DND-41 (cell line): ENCODE measurements around the gene NRCAM.

Experiments
- ATAC-seq: fragments of 200-7000 bp; cut with Tn5 transposase; 3 replicates; pipeline ENCODE4 v1.9.1; 2021; ENCODE audit warnings: low read depth; ENCODE audit not compliant: insufficient read depth
- DNase-seq: peaks from one replicate; pipeline ENCODE4 v3.0.0-alpha.2; 2020
- H2AFZ ChIP-seq: 2 replicates; pipeline ENCODE4 v1.6.0; 2012; ENCODE audit warnings: low read depth, low read length
- H3K27ac ChIP-seq: 2 replicates; pipeline ENCODE4 v1.5.1; 2012; ENCODE audit warnings: low read length, inconsistent platforms
- H3K27me3 ChIP-seq: fragments of 200-600 bp; sonication (generic); 2 replicates; pipeline ENCODE4 v1.6.0; 2012; ENCODE audit warnings: low read length, mild to moderate bottlenecking, inconsistent platforms; ENCODE audit not compliant: insufficient read depth, poor library complexity
- H3K36me3 ChIP-seq: 2 replicates; pipeline ENCODE4 v1.5.1; 2012; ENCODE audit warnings: low read length, inconsistent platforms; ENCODE audit not compliant: insufficient read depth
- H3K4me1 ChIP-seq: 2 replicates; pipeline ENCODE4 v1.5.1; 2012; ENCODE audit warnings: mild to moderate bottlenecking, low read length; ENCODE audit not compliant: insufficient read depth
- H3K4me2 ChIP-seq: 2 replicates; pipeline ENCODE4 v1.6.0; 2012; ENCODE audit warnings: mild to moderate bottlenecking, moderate library complexity, low read length, inconsistent platforms; ENCODE audit not compliant: insufficient read depth
- H3K4me3 ChIP-seq, 2 experiments: fragments of 200-600 bp in 1 of 2; shearing (Covaris generic) in 1 of 2; 2 replicates each; pipeline ENCODE4 v1.5.1; 2012 to 2016; ENCODE audit warnings: inconsistent platforms in 2 of 2, low read length in 2 of 2, mild to moderate bottlenecking in 2 of 2, low read depth in 1 of 2, moderate library complexity in 1 of 2
- H3K79me2 ChIP-seq: 2 replicates; pipeline ENCODE4 v1.6.0; 2012; ENCODE audit warnings: low read length, inconsistent platforms; ENCODE audit not compliant: insufficient read depth
- H3K9ac ChIP-seq: 2 replicates; pipeline ENCODE4 v1.6.0; 2012; ENCODE audit warnings: low read depth, mild to moderate bottlenecking, inconsistent platforms, low read length, moderate library complexity
- H3K9me3 ChIP-seq: 2 replicates; pipeline ENCODE4 v1.5.1; 2012; ENCODE audit warnings: low read length, moderate library complexity, mild to moderate bottlenecking, inconsistent platforms; ENCODE audit not compliant: insufficient read depth, severe bottlenecking
- H4K20me1 ChIP-seq: 2 replicates; pipeline ENCODE4 v1.6.0; 2012; ENCODE audit warnings: low read length; ENCODE audit not compliant: insufficient read depth
- CTCF ChIP-seq: IDR thresholded peaks from 2 replicates; pipeline ENCODE4 v1.5.1; 2012; ENCODE audit warnings: borderline replicate concordance, low read length, moderate library complexity, mild to moderate bottlenecking; ENCODE audit not compliant: poor library complexity, severe bottlenecking; ENCODE audit errors: extremely low read depth
- EZH2 ChIP-seq: IDR thresholded peaks from 3 replicates; pipeline ENCODE4 v1.6.1; 2012; ENCODE audit warnings: borderline replicate concordance, low read depth, mild to moderate bottlenecking, moderate library complexity, low read length, inconsistent platforms; ENCODE audit not compliant: severe bottlenecking

The NRCAM gene

GRCh38 chr7:108404509-108405420, 51.5 kb downstream of the NRCAM start:
- Histone ChIP-seq H3K4me3 (no peak overlapping the region), H3K27ac (no peak overlapping the region), H3K27me3 (peaks cover 24% of the 10 kb centered on the region), H3K4me2 (no peak overlapping the region), H3K36me3 (no peaks in the 10 kb centered on the region), H3K79me2 (no peaks in the 10 kb centered on the region), H3K9ac (no peak overlapping the region), H4K20me1 (no peaks in the 10 kb centered on the region), H2AFZ (no peak overlapping the region), H3K4me1 (no peaks in the 10 kb centered on the region), H3K9me3 (no peaks in the 10 kb centered on the region)
- no peak for DNase-seq
- ATAC-seq: no peak
- no peak for TF ChIP-seq EZH2
- no peak for TF ChIP-seq CTCF

DNA sequence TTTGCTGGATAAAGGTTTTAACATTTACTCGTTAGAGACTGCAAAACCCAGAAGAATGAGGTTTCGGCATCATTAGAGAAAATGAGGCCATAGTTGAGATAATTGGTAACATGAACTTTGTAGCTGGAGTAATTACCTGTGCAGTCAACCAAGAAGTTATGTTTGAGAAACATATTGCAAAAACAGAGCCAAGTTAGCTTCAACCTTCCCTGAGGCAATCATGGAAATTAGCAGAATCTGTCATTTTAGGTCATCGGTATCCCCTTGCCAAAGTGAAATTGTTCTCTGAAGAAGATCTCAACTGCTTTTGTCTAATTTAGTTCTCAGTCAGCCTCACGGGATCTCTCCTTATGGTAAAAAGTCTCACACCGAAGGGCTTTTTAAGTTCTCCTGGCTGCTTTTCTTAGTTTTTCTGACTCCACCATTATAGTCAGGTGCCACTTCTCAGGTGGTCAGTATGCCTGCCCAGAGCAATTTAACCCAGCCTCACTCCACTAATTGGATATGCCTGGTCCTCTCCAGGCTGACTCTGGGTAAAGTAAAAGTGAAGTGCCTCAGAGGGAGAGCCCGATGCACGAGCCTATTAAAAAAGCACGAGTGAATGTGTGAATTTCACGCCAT, 52.5 kb downstream of the NRCAM start:
- no peaks in the 10 kb centered on the region for H3K79me2 ChIP-seq
- no peak overlapping the region for H3K9ac ChIP-seq
- no peak overlapping the region for H3K4me2 ChIP-seq
- H3K4me1 ChIP-seq: no peaks in the 10 kb centered on the region
- peaks cover 26% of the 10 kb centered on the region for H3K27me3 ChIP-seq
- no peaks in the 10 kb centered on the region for H3K36me3 ChIP-seq
- no peaks in the 10 kb centered on the region for H3K9me3 ChIP-seq
- ATAC-seq: no peak
- no peak overlapping the region for H3K27ac ChIP-seq
- H4K20me1 ChIP-seq: no peaks in the 10 kb centered on the region
- no peak overlapping the region for H2AFZ ChIP-seq
- TF ChIP-seq EZH2 (no peak), CTCF (no peak)
- H3K4me3 ChIP-seq: no peak overlapping the region
- no peak for DNase-seq

GRCh38 chr7:108402865-108403264, 53.4 kb downstream of the NRCAM start:
- Histone ChIP-seq H3K27me3 (peaks cover 26% of the 10 kb centered on the region), H2AFZ (no peak overlapping the region), H3K79me2 (no peaks in the 10 kb centered on the region), H3K4me2 (no peak overlapping the region), H3K36me3 (no peaks in the 10 kb centered on the region), H3K27ac (no peak overlapping the region), H3K9me3 (no peaks in the 10 kb centered on the region), H3K4me3 (no peak overlapping the region), H4K20me1 (no peaks in the 10 kb centered on the region), H3K9ac (no peak overlapping the region), H3K4me1 (no peaks in the 10 kb centered on the region)
- ATAC-seq: no peak
- no peak for TF ChIP-seq EZH2
- no peak for TF ChIP-seq CTCF
- no peak for DNase-seq
